Stomach (tissue), 9 donors: ENCODE data around the gene TM4SF18. TPM values are rescaled to one million over a fixed set of nuclear protein-coding genes. Genes with fewer than 3 reads are reported as not detected.

Experiments used
- DNase-seq, 2 donors: peaks; one replicate each; pipeline versions ENCODE4 v3.0.0 to v3.0.0-alpha.2; 2013 to 2019
- H3K27ac ChIP-seq, 5 donors: fragments of 200-600 bp in 4 of 5; sonication (generic) in 4 of 5; one replicate each; pipeline ENCODE4 v1.5.1; 2013 to 2019; ENCODE audit warnings: mild to moderate bottlenecking in 1 of 5, moderate library complexity in 1 of 5
- H3K27me3 ChIP-seq, 3 donors: fragments of 200-600 bp; sonication (generic); one replicate each; pipeline ENCODE4 v1.5.1; 2017 to 2019; ENCODE audit warnings: mixed run types in 1 of 3
- H3K36me3 ChIP-seq, 4 donors: fragments of 200-600 bp; sonication (generic); 1 replicate in 3 of 4; 2 replicates in 1 of 4; pipeline ENCODE4 v1.5.1; 2016 to 2019
- H3K4me1 ChIP-seq, 4 donors: fragments of 200-600 bp; sonication (generic); one replicate each; pipeline ENCODE4 v1.5.1; 2016 to 2019
- H3K4me3 ChIP-seq, 4 donors: fragments of 200-600 bp; sonication (generic) in 3 of 4; one replicate each; pipeline ENCODE4 v1.5.1; 2016 to 2019; ENCODE audit warnings: mild to moderate bottlenecking in 1 of 4
- H3K9me3 ChIP-seq, 4 donors: fragments of 200-600 bp; sonication (generic); one replicate each; pipeline ENCODE4 v1.5.1; 2016 to 2019
- CTCF ChIP-seq, 7 experiments: fragments of 450-650 bp in 4 of 7; fragments of 200-600 bp in 3 of 7; sonication (generic) in 3 of 7; IDR thresholded peaks; one replicate each; pipeline ENCODE4 v1.5.1; 2016 to 2019; ENCODE audit warnings: antibody characterized with exemption in 7 of 7, control low read depth in 2 of 7, mild to moderate bottlenecking in 1 of 7
- EP300 ChIP-seq: sonication (generic); formaldehyde crosslinking; IDR thresholded peaks from one replicate; pipeline ENCODE4 v1.6.1; 2017; ENCODE audit warnings: antibody characterized with exemption
- POLR2A ChIP-seq, 4 donors: fragments of 450-650 bp; IDR thresholded peaks; one replicate each; pipeline ENCODE4 v1.6.1; 2016; ENCODE audit warnings: antibody characterized with exemption in 4 of 4, control low read depth in 2 of 4, mild to moderate bottlenecking in 1 of 4, moderate library complexity in 1 of 4
- POLR2AphosphoS5 ChIP-seq, 3 donors: sonication (generic); formaldehyde crosslinking; IDR thresholded peaks; one replicate each; pipeline ENCODE4 v1.6.1; 2016; ENCODE audit warnings: antibody characterized with exemption in 3 of 3
- WGBS, 5 donors: extraction: QIAGEN DNeasy Blood & Tissue Kit in 3 of 5; methylation state at CpG; one replicate each; pipeline versions ENCODE4 v1.1.5 to v1.1.7; 2013 to 2018; 5-methylcytosine and 5-hydroxymethylcytosine counted together
- intact Hi-C: fragments of 100-400 bp; cut with DNase I; formaldehyde crosslinking; loops from one replicate; pipeline ENCODE4 v1.15.1; 2023; ENCODE audit warnings: low total_unique reads
- polyA plus RNA-seq, 3 donors: library from polyadenylated mRNA; stranded (reverse); fragments of 200-250 nt; gene quantifications; one replicate each; pipeline ENCODE4 v1.2.3, GENCODE V29; 2013
- total RNA-seq, 5 donors: library from RNA; depleted of rRNA; stranded (reverse); fragments of >200 nt; gene quantifications; one replicate each; pipeline versions ENCODE4 v1.1.0 to v1.2.3, GENCODE V29; 2014 to 2016
- donor health status: healthy with polysubstance abuse.
- donor health status: Bipolar disorder and iron deficiency.
- donor health status: healthy.

TM4SF18 gene
- total and polyA plus RNA-seq, 8 donors, result 0.45 to 26.1 (median 1.8) TPM; not detected in 1

DNA sequence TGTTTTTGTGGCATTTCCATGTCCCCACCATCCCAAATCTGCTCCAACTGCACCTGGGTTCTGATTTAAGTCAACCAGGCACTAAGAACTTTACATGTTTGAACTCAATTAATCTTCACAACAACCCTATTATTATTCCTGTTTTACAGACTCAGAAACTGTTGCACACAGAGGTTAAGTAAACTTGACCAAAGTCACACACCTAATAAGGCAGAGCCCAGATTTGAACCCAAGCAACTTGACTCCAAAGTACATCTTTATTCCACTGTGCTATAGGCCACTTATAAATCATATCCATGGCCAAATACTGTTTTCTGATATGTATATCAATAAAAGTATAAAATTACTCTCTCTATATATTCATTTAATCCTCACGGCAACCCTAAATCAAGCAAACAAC is 16.4 kb downstream of the TM4SF18 start:
- intact Hi-C loops, result no loop called here

GRCh38 chr3:149316437-149316836 is 17.0 kb downstream of the TM4SF18 start:
- Histone ChIP-seq H3K4me3 (no peak overlapping the region), H3K9me3 (no peaks in the 10 kb centered on the region), H3K36me3 (no peaks in the 10 kb centered on the region), H3K27me3 (no peaks in the 10 kb centered on the region), H3K4me1 (peaks cover 0 to 24% (median 5%) of the 10 kb centered on the region in 4 donors), H3K27ac (peak overlapping the region; percentile 27 to 69 (median 63))
- intact Hi-C loops, result no loop called here
- TF ChIP-seq EP300 (no peak), POLR2A (IDR thresholded peaks at IDR 0.05) (no peak), POLR2AphosphoS5 (IDR thresholded peaks at IDR 0.05) (peak in 1 of 3 donors; percentile 41), CTCF (IDR thresholded peaks at IDR 0.05) (no peak)
- peak; percentile 33 to 48 for DNase-seq
- WGBS, 5 donors, result 24 to 53% (median 49%) methylated on average over 2 of the region's 2 CpGs

More for the DNA sequence above, 16.4 kb downstream of the TM4SF18 start:
- DNase-seq, result no peak
- TF ChIP-seq EP300 (no peak), CTCF (IDR thresholded peaks at IDR 0.05) (no peak), POLR2AphosphoS5 (IDR thresholded peaks at IDR 0.05) (no peak), POLR2A (IDR thresholded peaks at IDR 0.05) (no peak)
- no peaks in the 10 kb centered on the region for H3K27me3 ChIP-seq
- H3K4me3 ChIP-seq, result no peak overlapping the region
- peaks cover 0 to 24% (median 5%) of the 10 kb centered on the region in 4 donors for H3K4me1 ChIP-seq
- WGBS, 5 donors, result 87 to 97% (median 90%) methylated on average over 1 of the region's 1 CpG
- H3K36me3 ChIP-seq, result no peaks in the 10 kb centered on the region
- H3K9me3 ChIP-seq, result no peaks in the 10 kb centered on the region
- peak overlapping the region; percentile 27 to 69 (median 63) for H3K27ac ChIP-seq

- intact Hi-C loops, result no loop called here
- Histone ChIP-seq H3K4me1 (peaks cover 0 to 27% (median 5%) of the 10 kb centered on the region in 4 donors), H3K9me3 (no peaks in the 10 kb centered on the region), H3K27ac (peak overlapping the region in 3 of 5 donors; percentile 6 to 63 (median 62)), H3K4me3 (no peak overlapping the region), H3K36me3 (no peaks in the 10 kb centered on the region), H3K27me3 (no peaks in the 10 kb centered on the region)
- no peak for TF ChIP-seq CTCF (IDR thresholded peaks at IDR 0.05)
- no peak for TF ChIP-seq POLR2AphosphoS5 (IDR thresholded peaks at IDR 0.05)
- no peak for TF ChIP-seq POLR2A (IDR thresholded peaks at IDR 0.05)
- no peak for TF ChIP-seq EP300
- 55 to 70% (median 57%) methylated on average over 3 of the region's 3 CpGs for WGBS, 5 donors
- DNase-seq, result no peak
These were observed 17.7 kb downstream of the TM4SF18 start for GRCh38 chr3:149315694-149316093.

DNA sequence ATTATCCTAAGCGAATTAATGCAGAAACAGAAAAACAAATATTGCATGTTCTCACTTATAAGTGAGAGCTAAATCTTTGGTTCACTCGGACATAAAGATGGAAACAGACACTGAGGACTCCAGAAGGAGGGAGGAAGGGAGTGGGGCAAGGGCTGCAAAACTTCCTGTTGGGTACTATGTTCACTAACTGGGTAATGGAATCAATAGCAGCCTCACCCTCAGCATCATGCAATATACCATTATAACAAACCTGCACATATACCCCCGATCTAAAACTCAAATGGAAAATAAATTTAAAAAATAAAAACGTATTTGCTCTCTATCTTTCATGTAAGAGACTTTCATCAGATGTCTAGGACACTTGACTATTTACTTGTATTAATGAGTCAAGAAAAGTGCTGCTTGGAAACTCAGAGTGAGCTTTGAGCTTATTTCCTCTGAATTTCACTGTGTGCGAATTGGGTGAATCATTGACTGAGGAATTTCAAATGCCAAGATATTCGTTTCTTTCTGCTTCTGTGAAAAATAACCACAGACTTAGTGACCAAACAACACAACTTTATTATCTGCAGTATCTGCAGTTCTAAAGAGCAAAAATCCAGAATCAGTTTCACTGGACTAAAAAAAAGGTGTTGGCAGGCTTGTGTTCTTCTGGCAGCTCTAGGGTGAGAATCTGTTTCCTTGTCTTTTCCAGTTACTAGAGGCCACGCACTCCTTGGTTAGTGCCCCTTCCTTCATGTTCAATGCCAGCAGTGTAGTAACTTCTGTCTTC is 18.4 kb downstream of the TM4SF18 start:
- TF ChIP-seq EP300 (no peak), POLR2A (IDR thresholded peaks at IDR 0.05) (no peak), POLR2AphosphoS5 (IDR thresholded peaks at IDR 0.05) (no peak), CTCF (IDR thresholded peaks at IDR 0.05) (no peak)
- no peak overlapping the region for H3K4me3 ChIP-seq
- intact Hi-C loops, result no loop called here
- no peaks in the 10 kb centered on the region for H3K9me3 ChIP-seq
- H3K27me3 ChIP-seq, result no peaks in the 10 kb centered on the region
- 59 to 64% (median 63%) methylated on average over 7 of the region's 7 CpGs for WGBS, 5 donors
- no peaks in the 10 kb centered on the region for H3K36me3 ChIP-seq
- peaks cover 0 to 34% (median 5%) of the 10 kb centered on the region in 4 donors for H3K4me1 ChIP-seq
- H3K27ac ChIP-seq, result peak overlapping the region in 3 of 5 donors; percentile 6 to 63 (median 62)
- DNase-seq, result peak in 1 of 2 donors; percentile 23
